ENCODE measurements around the gene PPIG.

- TF ChIP-seq CTCF (IDR thresholded peaks at IDR 0.05; ENCODE audit: low read depth, low read length, missing input control) (no peak), REST (IDR thresholded peaks at IDR 0.05) (no peak), TAF1 (conservative IDR thresholded peaks at IDR 0.05) (no peak), RAD21 (IDR thresholded peaks at IDR 0.05) (no peak), MAX (IDR thresholded peaks at IDR 0.05) (no peak), SP1 (IDR thresholded peaks at IDR 0.05) (no peak), JUND (IDR thresholded peaks at IDR 0.05) (no peak), GABPA (IDR thresholded peaks at IDR 0.05 in 1 of 2, conservative IDR thresholded peaks at IDR 0.05 in 1 of 2) (no peak), YY1 (IDR thresholded peaks at IDR 0.05) (no peak)
Measured at GRCh38 chr2:169664600-169664977, 80.4 kb downstream of the PPIG start.
